ENCODE results near the gene SORCS1. TPM values are rescaled to one million over a fixed set of nuclear protein-coding genes. Genes with fewer than 3 reads are reported as not detected.

SORCS1 gene
- total RNA-seq, 1 experiment from 2014 or later: 0.11 TPM

DNA sequence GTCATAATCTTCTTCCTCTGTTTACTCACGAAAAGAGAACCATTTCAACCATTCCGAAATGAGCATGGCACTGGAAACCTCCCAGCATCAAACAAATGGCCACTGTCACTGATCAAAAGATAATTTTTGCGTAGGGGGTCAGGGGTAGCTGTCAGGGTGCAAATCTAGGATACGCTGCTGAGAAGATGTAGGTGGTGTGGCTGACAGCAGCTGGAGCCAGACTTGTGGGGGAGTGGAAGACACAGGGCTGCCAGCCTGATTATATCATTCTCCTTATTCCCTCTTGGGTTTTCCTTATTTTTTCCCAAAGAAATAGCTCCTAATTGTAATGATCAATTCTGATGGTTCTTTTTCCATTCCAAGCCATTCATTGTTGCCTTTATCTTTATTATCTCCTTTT is 266.1 kb downstream of the SORCS1 start:
- Histone ChIP-seq H3K27ac (ENCODE audit: low read length) (no peak overlapping the region), H3K4me2 (ENCODE audit: low read length) (no peak overlapping the region), H3K4me3 (ENCODE audit: low read length) (no peak overlapping the region), H3K4me1 (ENCODE audit: insufficient read depth, low read length) (no peaks in the 10 kb centered on the region), H3F3A (ENCODE audit: low read length, unreplicated experiment) (no peaks in the 10 kb centered on the region), H3K9me2 (replicated peaks; ENCODE audit: low read length) (no peaks in the 10 kb centered on the region), H3K9me3 (ENCODE audit: low read length) (no peaks in the 10 kb centered on the region), H3K9ac (ENCODE audit: low read length) (no peak overlapping the region), H2AFZ (ENCODE audit: low read length) (no peak overlapping the region), H4K20me1 (ENCODE audit: low read length) (no peaks in the 10 kb centered on the region), H3K36me3 (ENCODE audit: low read depth, low read length) (no peaks in the 10 kb centered on the region), H3K79me2 (ENCODE audit: low read length) (no peaks in the 10 kb centered on the region), H3K27me3 (ENCODE audit: low read length) (peaks cover 35% of the 10 kb centered on the region)
- intact Hi-C loops (cut with micrococcal nuclease): no loop called here
- BruUV-seq (replicated peaks): no TSS peak
- POLR2A ChIA-PET (ENCODE audit: unreplicated experiment): no interaction called here
- DNase-seq: no peak
- ATAC-seq: no peak
- TF ChIP-seq EZH2phosphoT487 (IDR thresholded peaks at IDR 0.05; ENCODE audit: borderline replicate concordance, low read length): no peak
- TF ChIP-seq, protein P1, sequence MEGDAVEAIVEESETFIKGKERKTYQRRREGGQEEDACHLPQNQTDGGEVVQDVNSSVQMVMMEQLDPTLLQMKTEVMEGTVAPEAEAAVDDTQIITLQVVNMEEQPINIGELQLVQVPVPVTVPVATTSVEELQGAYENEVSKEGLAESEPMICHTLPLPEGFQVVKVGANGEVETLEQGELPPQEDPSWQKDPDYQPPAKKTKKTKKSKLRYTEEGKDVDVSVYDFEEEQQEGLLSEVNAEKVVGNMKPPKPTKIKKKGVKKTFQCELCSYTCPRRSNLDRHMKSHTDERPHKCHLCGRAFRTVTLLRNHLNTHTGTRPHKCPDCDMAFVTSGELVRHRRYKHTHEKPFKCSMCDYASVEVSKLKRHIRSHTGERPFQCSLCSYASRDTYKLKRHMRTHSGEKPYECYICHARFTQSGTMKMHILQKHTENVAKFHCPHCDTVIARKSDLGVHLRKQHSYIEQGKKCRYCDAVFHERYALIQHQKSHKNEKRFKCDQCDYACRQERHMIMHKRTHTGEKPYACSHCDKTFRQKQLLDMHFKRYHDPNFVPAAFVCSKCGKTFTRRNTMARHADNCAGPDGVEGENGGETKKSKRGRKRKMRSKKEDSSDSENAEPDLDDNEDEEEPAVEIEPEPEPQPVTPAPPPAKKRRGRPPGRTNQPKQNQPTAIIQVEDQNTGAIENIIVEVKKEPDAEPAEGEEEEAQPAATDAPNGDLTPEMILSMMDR (conservative IDR thresholded peaks at IDR 0.05; ENCODE audit: low read depth, low read length): no peak
- TF ChIP-seq EZH2 (IDR thresholded peaks at IDR 0.05; ENCODE audit: low read length, unreplicated experiment): no peak
- CTCF ChIA-PET: no interaction called here

DNA sequence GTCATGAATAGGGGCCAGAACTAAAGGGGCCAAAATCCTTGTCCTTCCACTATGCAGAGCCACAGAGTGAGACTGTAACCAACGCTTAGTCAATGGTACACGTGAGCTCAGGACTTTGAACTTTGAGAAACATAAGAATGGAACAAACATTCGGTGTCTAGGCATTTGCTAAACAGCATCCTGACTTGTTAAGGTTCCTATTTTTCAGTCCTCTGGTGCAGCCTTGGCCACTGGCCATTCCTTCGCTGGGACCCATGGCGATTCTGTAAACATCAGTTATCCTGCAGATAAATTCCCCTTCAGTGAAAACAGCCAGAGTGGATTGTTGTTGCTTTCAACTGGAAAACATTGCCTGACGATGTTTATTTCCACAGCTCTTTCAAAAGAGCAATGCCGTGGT is 266.8 kb downstream of the SORCS1 start:
- CTCF ChIA-PET: no interaction called here
- TF ChIP-seq EZH2 (IDR thresholded peaks at IDR 0.05; ENCODE audit: low read length, unreplicated experiment) (no peak), EZH2phosphoT487 (IDR thresholded peaks at IDR 0.05; ENCODE audit: borderline replicate concordance, low read length) (no peak)
- TF ChIP-seq, protein P1 (conservative IDR thresholded peaks at IDR 0.05; ENCODE audit: low read depth, low read length): no peak

DNA sequence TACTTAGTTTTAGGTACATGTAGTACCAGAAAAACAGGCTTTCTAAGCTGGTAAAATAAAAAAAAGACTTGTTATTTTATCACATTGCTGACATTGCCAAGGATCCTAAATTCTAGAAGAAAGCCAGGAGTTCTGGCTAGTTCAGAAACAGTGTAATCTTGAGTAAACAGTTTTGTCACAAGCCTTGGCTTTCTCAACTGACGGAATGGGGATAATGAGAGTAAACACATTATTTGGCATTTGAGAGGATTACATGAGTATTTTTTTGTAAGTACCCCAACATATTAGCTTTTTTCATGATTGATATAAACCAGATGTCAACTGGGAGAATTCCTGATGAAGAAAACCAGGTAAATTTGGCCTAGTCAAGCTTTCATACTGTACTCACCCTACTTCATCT is 269.8 kb downstream of the SORCS1 start:
- no peak overlapping the region for H3K4me2 ChIP-seq (ENCODE audit: low read length)
- no TSS peak for BruUV-seq (replicated peaks)
- no peaks in the 10 kb centered on the region for H3K9me2 ChIP-seq (replicated peaks; ENCODE audit: low read length)
- no peaks in the 10 kb centered on the region for H3K36me3 ChIP-seq (ENCODE audit: low read depth, low read length)
- intact Hi-C loops (cut with micrococcal nuclease): no loop called here
- peaks cover 32% of the 10 kb centered on the region for H3K27me3 ChIP-seq (ENCODE audit: low read length)
- H3K9me3 ChIP-seq (ENCODE audit: low read length): no peaks in the 10 kb centered on the region
- ATAC-seq: no peak
- H3K79me2 ChIP-seq (ENCODE audit: low read length): no peaks in the 10 kb centered on the region
- no peak overlapping the region for H3K9ac ChIP-seq (ENCODE audit: low read length)
- H3F3A ChIP-seq (ENCODE audit: low read length, unreplicated experiment): no peaks in the 10 kb centered on the region
- no peak for DNase-seq
- H3K4me1 ChIP-seq (ENCODE audit: insufficient read depth, low read length): no peaks in the 10 kb centered on the region
- no peak overlapping the region for H2AFZ ChIP-seq (ENCODE audit: low read length)
- TF ChIP-seq, protein P1 (conservative IDR thresholded peaks at IDR 0.05; ENCODE audit: low read depth, low read length): no peak
- TF ChIP-seq EZH2phosphoT487 (IDR thresholded peaks at IDR 0.05; ENCODE audit: borderline replicate concordance, low read length) (no peak), EZH2 (IDR thresholded peaks at IDR 0.05; ENCODE audit: low read length, unreplicated experiment) (no peak)
- H3K4me3 ChIP-seq (ENCODE audit: low read length): no peak overlapping the region
- CTCF ChIA-PET: no interaction called here
- POLR2A ChIA-PET (ENCODE audit: unreplicated experiment): no interaction called here
- H4K20me1 ChIP-seq (ENCODE audit: low read length): no peaks in the 10 kb centered on the region
- H3K27ac ChIP-seq (ENCODE audit: low read length): no peak overlapping the region

More for the DNA sequence above, 266.8 kb downstream of the SORCS1 start:
- Histone ChIP-seq H3K27me3 (ENCODE audit: low read length) (peaks cover 29% of the 10 kb centered on the region), H3K4me2 (ENCODE audit: low read length) (no peak overlapping the region), H3K4me1 (ENCODE audit: insufficient read depth, low read length) (no peaks in the 10 kb centered on the region), H3K9me3 (ENCODE audit: low read length) (no peaks in the 10 kb centered on the region), H3K36me3 (ENCODE audit: low read depth, low read length) (no peaks in the 10 kb centered on the region), H3K9me2 (replicated peaks; ENCODE audit: low read length) (no peaks in the 10 kb centered on the region), H3K27ac (ENCODE audit: low read length) (no peak overlapping the region), H3K9ac (ENCODE audit: low read length) (no peak overlapping the region), H3K4me3 (ENCODE audit: low read length) (no peak overlapping the region), H3K79me2 (ENCODE audit: low read length) (no peaks in the 10 kb centered on the region), H3F3A (ENCODE audit: low read length, unreplicated experiment) (no peaks in the 10 kb centered on the region), H4K20me1 (ENCODE audit: low read length) (no peaks in the 10 kb centered on the region), H2AFZ (ENCODE audit: low read length) (no peak overlapping the region)
- no TSS peak for BruUV-seq (replicated peaks)
- intact Hi-C loops (cut with micrococcal nuclease): no loop called here
- ATAC-seq (no peak), DNase-seq (no peak)
- POLR2A ChIA-PET (ENCODE audit: unreplicated experiment): no interaction called here
